GM12892 (cell line): ENCODE results near the gene ABCC1.
"Not testable (repeated sequence)": the region's sequence is repeated elsewhere in the genome, so short reads cannot be mapped to it uniquely, and the experiment has no call there.

ENCODE experiments used
- DNase-seq: peaks from one replicate; pipeline ENCODE4 v3.0.0; 2011; ENCODE audit not compliant: insufficient read length
- FAIRE-seq: peaks from 2 replicates; lab custom pipeline; 2011; peaks lifted over from hg19 to GRCh38; lab: Jason Lieb, UNC
- POLR2A ChIP-seq: IDR thresholded peaks from 2 replicates; pipeline ENCODE4 v1.6.1; 2011; ENCODE audit warnings: low read depth, low read length, control low read depth
- POLR2AphosphoS5 ChIP-seq: IDR thresholded peaks from 2 replicates; pipeline ENCODE4 v1.6.1; 2011; ENCODE audit warnings: low read depth, low read length, control low read depth
- TAF1 ChIP-seq: IDR thresholded peaks from 2 replicates; pipeline ENCODE4 v1.6.1; 2011; ENCODE audit warnings: low read depth, mild to moderate bottlenecking, control low read depth, low read length, borderline replicate concordance

Gene ABCC1

DNA sequence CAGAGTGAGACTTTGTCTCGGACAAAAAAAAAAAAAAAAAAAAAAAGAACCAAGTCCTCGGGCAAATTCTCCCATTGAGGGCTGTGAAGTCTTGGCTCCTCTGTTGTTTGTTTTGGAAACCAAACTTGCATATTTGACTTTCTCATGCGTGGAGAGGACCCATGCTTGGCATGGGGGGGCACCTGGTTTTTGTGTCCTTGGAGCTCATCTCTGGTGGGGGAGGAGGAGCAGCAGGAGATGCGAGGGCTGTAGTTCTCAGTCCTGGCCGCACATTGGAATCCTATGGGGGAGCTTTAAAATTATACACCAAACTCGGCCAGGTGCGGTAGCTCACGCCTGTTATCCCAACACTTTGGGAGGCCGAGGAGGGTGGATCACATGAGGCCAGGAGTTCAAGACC, 199.3 kb downstream of the ABCC1 start:
- TF ChIP-seq POLR2AphosphoS5 (no peak), TAF1 (no peak), POLR2A (no peak)
- DNase-seq (no peak), FAIRE-seq (no peak)

- TF ChIP-seq POLR2A: no peak
- no peak for TF ChIP-seq TAF1
- no peak for TF ChIP-seq POLR2AphosphoS5
- no peak for FAIRE-seq
- no peak for DNase-seq
Observed at GRCh38 chr16:16149710-16150116, 200.3 kb downstream of the ABCC1 start.

GRCh38 chr16:16150117-16150877, 200.9 kb downstream of the ABCC1 start:
- TF ChIP-seq POLR2A: no peak
- no peak for TF ChIP-seq TAF1
- TF ChIP-seq POLR2AphosphoS5: no peak
- DNase-seq (no peak), FAIRE-seq (no peak)

GRCh38 chr16:16150878-16151152, 201.4 kb downstream of the ABCC1 start:
- TF ChIP-seq POLR2A (no peak), TAF1 (no peak), POLR2AphosphoS5 (no peak)
- FAIRE-seq: no peak
- no peak for DNase-seq

GRCh38 chr16:16151315-16151714, 201.9 kb downstream of the ABCC1 start:
- FAIRE-seq: no peak
- TF ChIP-seq POLR2A (no peak), TAF1 (no peak)
- DNase-seq: no peak

GRCh38 chr16:16153000-16153399, 203.6 kb downstream of the ABCC1 start:
- not testable (repeated sequence) for FAIRE-seq, DNase-seq

DNA sequence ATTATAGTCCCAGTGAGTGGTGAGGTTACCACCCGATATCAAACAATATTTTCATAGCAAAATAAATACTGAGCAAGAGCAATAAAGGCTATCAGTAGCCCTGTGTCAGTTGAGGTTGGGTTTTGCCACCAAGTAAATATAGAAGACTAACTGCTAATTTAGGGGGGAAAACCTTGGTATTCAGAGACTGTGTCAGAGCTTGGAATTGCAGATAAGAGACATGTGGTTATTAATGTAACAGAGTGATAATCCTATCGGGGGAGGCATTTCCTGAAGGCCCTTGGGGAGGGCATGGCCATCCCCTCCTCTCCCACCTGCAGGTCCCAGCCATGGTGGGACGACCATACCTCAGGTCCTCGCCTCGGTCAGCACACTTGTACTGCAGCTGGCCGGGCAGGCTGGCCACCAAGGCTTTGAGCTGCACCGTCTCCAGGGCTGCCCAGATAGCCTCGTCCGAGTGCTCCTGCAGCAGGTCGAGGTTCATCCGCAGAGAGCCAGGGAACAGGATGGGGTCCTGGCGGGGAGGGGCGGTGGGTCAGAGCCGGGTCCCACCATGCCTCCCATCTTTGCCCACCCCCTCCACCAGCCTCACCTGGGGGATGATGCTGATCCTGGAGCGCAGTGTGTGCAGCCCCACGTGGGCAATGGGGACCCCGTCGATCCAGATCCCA, 205.0 kb downstream of the ABCC1 start:
- TF ChIP-seq POLR2AphosphoS5 (no peak), POLR2A (no peak), TAF1 (no peak)
- DNase-seq (no peak), FAIRE-seq (no peak)

DNA sequence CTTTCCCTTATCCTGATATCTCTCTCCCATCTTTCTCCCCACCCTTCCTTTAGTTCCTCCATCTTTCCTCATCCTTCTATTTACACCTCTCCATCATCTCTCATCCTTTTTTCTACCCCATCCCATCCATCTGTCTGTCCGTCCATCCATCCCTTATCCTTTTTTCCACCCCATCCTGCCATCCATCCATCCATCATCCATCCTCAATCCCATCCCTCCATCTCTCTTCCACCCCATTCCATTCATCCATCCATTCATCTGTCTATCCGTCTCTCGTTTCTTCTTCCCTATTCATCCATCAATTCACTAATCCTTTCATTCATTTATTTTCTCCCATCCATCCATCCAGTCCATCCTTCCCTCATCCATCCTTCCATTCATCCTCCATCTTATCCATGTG, 205.8 kb downstream of the ABCC1 start:
- FAIRE-seq (no peak), DNase-seq (no peak)
- TF ChIP-seq POLR2AphosphoS5 (no peak), TAF1 (no peak), POLR2A (no peak)

- no peak for FAIRE-seq
Observed at GRCh38 chr16:16157166-16157565, 207.8 kb downstream of the ABCC1 start.

DNA sequence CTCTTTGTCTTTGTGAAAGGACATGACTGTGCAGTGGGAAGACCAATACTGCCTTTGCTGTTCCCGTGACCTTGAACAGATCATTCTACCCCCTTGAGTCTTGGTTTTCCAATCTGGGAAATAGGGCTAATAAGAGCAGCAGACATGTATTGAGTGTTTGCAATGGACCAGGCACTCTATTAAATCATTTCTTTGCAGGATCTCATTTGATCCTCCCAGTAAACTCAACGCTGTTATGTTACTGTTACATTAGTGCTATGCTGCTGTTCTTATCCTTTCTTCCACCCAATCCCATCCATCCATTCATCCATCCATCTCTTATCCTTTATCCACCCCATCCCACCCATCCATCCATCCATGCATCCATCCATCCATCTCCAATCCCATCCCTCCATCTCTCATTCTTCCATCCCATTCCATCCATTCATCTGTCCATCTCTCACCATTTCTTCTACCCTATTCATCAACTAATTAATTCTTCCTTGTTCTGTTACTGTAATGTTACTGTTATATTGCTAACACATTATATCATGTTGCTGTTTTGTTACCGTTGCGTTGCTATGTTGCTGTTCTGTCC, 208.8 kb downstream of the ABCC1 start:
- DNase-seq: no peak
- no peak for FAIRE-seq
- TF ChIP-seq POLR2A (no peak), POLR2AphosphoS5 (no peak), TAF1 (no peak)

More at GRCh38 chr16:16157166-16157565, 207.8 kb downstream of the ABCC1 start:
- TF ChIP-seq POLR2AphosphoS5 (no peak), TAF1 (no peak), POLR2A (no peak)
- DNase-seq: no peak

DNA sequence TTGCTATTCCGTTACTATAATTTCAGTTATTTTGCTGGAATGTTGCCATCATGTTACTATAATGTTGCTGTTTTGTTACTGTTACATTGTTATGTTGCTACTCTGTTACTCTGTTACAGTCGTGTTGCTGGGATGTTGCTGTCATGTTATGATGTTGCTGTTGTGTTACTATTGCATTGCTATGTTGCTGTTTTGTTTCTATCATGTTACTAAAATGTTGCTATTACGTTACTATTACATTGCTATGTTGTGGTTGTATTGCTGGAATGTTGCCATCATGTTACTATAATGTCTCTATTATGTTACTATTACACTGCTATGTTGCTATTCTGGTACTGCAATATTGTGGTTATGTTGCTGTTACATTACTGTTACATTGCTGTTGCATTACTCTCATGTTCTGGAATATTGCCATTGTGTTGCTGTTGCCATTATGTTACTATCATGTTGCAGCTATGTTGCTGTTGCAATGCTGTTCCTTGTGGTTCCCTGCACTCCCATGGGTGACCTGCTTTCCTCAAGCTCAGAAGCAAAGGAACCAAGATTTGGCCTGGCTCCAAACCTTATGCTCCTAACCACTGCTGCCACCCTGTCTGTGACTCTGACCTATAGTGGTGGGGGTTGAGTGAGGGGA, 209.4 kb downstream of the ABCC1 start:
- no peak for DNase-seq
- FAIRE-seq: no peak
- no peak for TF ChIP-seq POLR2AphosphoS5
- no peak for TF ChIP-seq POLR2A
- no peak for TF ChIP-seq TAF1

GRCh38 chr16:16159662-16160061, 210.2 kb downstream of the ABCC1 start:
- DNase-seq: no peak
- no peak for TF ChIP-seq POLR2A
- TF ChIP-seq TAF1: no peak
- no peak for FAIRE-seq
